ENCODE results near the gene MAP1S.
A peak's percentile ranks its signal among the peaks of the same experiment; 100 is the strongest.

Gene MAP1S

DNA sequence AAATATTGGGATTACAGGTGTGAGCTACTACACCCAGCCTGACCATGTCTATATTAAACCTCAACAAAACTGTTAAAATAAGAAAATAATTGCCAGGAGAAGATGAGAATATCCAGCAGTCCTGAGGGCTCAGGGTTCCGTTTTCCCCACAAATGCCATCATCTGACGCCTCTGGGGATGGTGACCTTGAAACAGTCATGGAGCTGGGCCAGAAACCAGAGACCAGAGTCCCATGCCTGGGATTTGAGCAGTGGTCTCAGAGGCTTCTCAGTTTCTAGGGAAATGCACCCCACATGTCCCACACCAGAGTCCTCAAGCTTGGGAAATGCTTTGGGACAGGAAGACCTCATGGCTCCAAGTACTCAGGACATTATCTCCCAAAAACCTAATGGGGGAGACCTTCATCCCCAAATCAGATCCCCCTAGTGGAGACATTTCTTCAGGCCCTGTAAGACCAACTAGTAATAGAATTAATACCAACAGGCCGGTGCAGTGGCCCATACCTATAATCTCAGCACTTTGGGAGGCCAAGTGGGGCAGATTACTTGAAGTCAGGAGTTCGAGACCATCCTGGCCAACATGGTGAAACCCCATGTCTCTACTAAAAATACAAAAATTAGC is 2.9 kb upstream of the MAP1S start:
- peak overlapping the region in 9 of 11 experiments; percentile 52 to 83 (median 74); a peak in 14 of 22 replicates for H3K27ac ChIP-seq
- no peaks in the 10 kb centered on the region for H3K9me3 ChIP-seq (replicated peaks in 1 of 11)
- no peak overlapping the region for H3K4me3 ChIP-seq
- H3K9ac ChIP-seq: peak overlapping the region in 1 of 11 experiments; percentile 64; a peak in 2 of 22 replicates
- H3K4me2 ChIP-seq: peak overlapping the region; percentile 54 to 85 (median 72); a peak in 21 of 22 replicates
- peaks cover 4 to 19% (median 16%) of the 10 kb centered on the region in 11 experiments; a peak in 15 of 22 replicates for H4K20me1 ChIP-seq
- H3K36me3 ChIP-seq: peaks cover 0 to 15% (median 8%) of the 10 kb centered on the region in 11 experiments; a peak in 14 of 22 replicates
- H3K4me1 ChIP-seq: peaks cover 36 to 46% (median 40%) of the 10 kb centered on the region in 10 experiments
- TF ChIP-seq Cebpa-rat (IDR thresholded peaks at IDR 0.05): no peak
- no peaks in the 10 kb centered on the region for H3K27me3 ChIP-seq

DNA sequence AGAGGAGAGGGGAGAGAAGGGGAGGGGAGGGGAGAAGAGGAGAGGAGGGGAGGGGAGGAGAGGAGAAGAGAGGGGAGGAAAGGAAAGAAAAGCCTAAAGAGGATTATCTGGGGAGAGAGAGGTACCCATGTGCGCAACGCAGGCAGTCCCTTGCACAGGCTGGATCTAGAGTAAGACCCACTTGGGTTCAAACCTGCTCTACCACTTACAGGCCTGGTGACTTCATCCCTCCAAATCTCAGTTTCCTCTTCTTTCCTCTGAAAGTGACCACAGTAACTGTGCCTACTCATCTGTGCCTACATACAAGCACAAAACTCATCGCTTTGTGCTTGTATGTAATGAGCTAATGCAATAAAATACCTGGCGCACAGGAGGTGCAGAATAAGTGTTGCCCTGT is 732 bp upstream of the MAP1S start:
- H3K27me3 ChIP-seq: no peaks in the 10 kb centered on the region
- peak overlapping the region; percentile 82 to 98 (median 93); a peak in 21 of 22 replicates for H3K27ac ChIP-seq
- peak overlapping the region in 9 of 11 experiments; percentile 86 to 100 (median 95); a peak in 18 of 22 replicates for H3K9ac ChIP-seq
- peaks cover 9 to 31% (median 21%) of the 10 kb centered on the region in 11 experiments for H3K36me3 ChIP-seq
- peak overlapping the region in 8 of 10 experiments; percentile 98 to 100 (median 99); a peak in 14 of 20 replicates for H3K4me3 ChIP-seq
- H3K4me2 ChIP-seq: peak overlapping the region; percentile 68 to 99 (median 94)
- peaks cover 11 to 38% (median 24%) of the 10 kb centered on the region in 11 experiments; a peak in 18 of 22 replicates for H4K20me1 ChIP-seq
- peaks cover 57 to 67% (median 61%) of the 10 kb centered on the region in 10 experiments for H3K4me1 ChIP-seq
- no peak for TF ChIP-seq Cebpa-rat (IDR thresholded peaks at IDR 0.05)
- peaks cover 0 to 4% (median 0%) of the 10 kb centered on the region in 11 experiments; a peak in 1 of 22 replicates for H3K9me3 ChIP-seq (replicated peaks in 1 of 11)

GRCh38 chr19:17719730-17720400 is 585 bp downstream of the MAP1S start:
- Histone ChIP-seq H3K4me3 (peak overlapping the region; percentile 96 to 100 (median 99)), H3K27ac (peak overlapping the region; percentile 82 to 98 (median 93)), H3K27me3 (no peaks in the 10 kb centered on the region), H3K9ac (peak overlapping the region; percentile 86 to 100 (median 95)), H3K4me2 (peak overlapping the region; percentile 94 to 99 (median 97)), H4K20me1 (peaks cover 21 to 51% (median 36%) of the 10 kb centered on the region in 11 experiments; a peak in 21 of 22 replicates), H3K4me1 (peaks cover 69 to 77% (median 74%) of the 10 kb centered on the region in 10 experiments), H3K36me3 (peaks cover 22 to 45% (median 34%) of the 10 kb centered on the region in 11 experiments), H3K9me3 (replicated peaks in 1 of 11) (peaks cover 0 to 4% (median 0%) of the 10 kb centered on the region in 11 experiments; a peak in 1 of 22 replicates)
- TF ChIP-seq Cebpa-rat (IDR thresholded peaks at IDR 0.05): no peak

GRCh38 chr19:17720440-17720839 is 1.2 kb downstream of the MAP1S start:
- no peak for TF ChIP-seq Cebpa-rat (IDR thresholded peaks at IDR 0.05)
- H3K4me1 ChIP-seq: peaks cover 69 to 80% (median 76%) of the 10 kb centered on the region in 10 experiments
- H3K9me3 ChIP-seq (replicated peaks in 1 of 11): peaks cover 0 to 4% (median 0%) of the 10 kb centered on the region in 11 experiments; a peak in 1 of 22 replicates
- peak overlapping the region; percentile 86 to 100 (median 95) for H3K9ac ChIP-seq
- H3K4me3 ChIP-seq: peak overlapping the region; percentile 96 to 100 (median 99)
- peaks cover 26 to 57% (median 42%) of the 10 kb centered on the region in 11 experiments for H4K20me1 ChIP-seq
- H3K27me3 ChIP-seq: no peaks in the 10 kb centered on the region
- peak overlapping the region; percentile 82 to 98 (median 93) for H3K27ac ChIP-seq
- peak overlapping the region; percentile 94 to 99 (median 97) for H3K4me2 ChIP-seq
- peaks cover 28 to 50% (median 40%) of the 10 kb centered on the region in 11 experiments for H3K36me3 ChIP-seq

- Histone ChIP-seq H3K4me2 (peak overlapping the region; percentile 94 to 99 (median 97)), H3K4me3 (peak overlapping the region; percentile 96 to 100 (median 99)), H3K27me3 (no peaks in the 10 kb centered on the region), H3K9me3 (replicated peaks in 1 of 11) (peaks cover 0 to 4% (median 0%) of the 10 kb centered on the region in 11 experiments; a peak in 1 of 22 replicates), H4K20me1 (peaks cover 34 to 64% (median 49%) of the 10 kb centered on the region in 11 experiments), H3K9ac (peak overlapping the region; percentile 86 to 100 (median 95)), H3K27ac (peak overlapping the region; percentile 82 to 98 (median 93)), H3K36me3 (peaks cover 35 to 58% (median 47%) of the 10 kb centered on the region in 11 experiments), H3K4me1 (peaks cover 69 to 84% (median 75%) of the 10 kb centered on the region in 10 experiments)
- no peak for TF ChIP-seq Cebpa-rat (IDR thresholded peaks at IDR 0.05)
These were observed 1.9 kb downstream of the MAP1S start for GRCh38 chr19:17721111-17721628.

- H3K4me2 ChIP-seq: peak overlapping the region; percentile 94 to 99 (median 97)
- peak overlapping the region; percentile 96 to 100 (median 99); a peak in 19 of 20 replicates for H3K4me3 ChIP-seq
- no peaks in the 10 kb centered on the region for H3K27me3 ChIP-seq
- TF ChIP-seq Cebpa-rat (IDR thresholded peaks at IDR 0.05): peak in 8 of 11 experiments; percentile 43 to 97 (median 84); a peak in 14 of 22 replicates
- peaks cover 0 to 4% (median 0%) of the 10 kb centered on the region in 11 experiments; a peak in 1 of 22 replicates for H3K9me3 ChIP-seq (replicated peaks in 1 of 11)
- H4K20me1 ChIP-seq: peaks cover 40 to 71% (median 56%) of the 10 kb centered on the region in 11 experiments
- H3K36me3 ChIP-seq: peaks cover 42 to 64% (median 54%) of the 10 kb centered on the region in 11 experiments
- peak overlapping the region; percentile 82 to 98 (median 93); a peak in 21 of 22 replicates for H3K27ac ChIP-seq
- peak overlapping the region; percentile 86 to 100 (median 95) for H3K9ac ChIP-seq
- peaks cover 64 to 84% (median 73%) of the 10 kb centered on the region in 10 experiments for H3K4me1 ChIP-seq
These were observed 2.5 kb downstream of the MAP1S start for GRCh38 chr19:17721821-17722220.

DNA sequence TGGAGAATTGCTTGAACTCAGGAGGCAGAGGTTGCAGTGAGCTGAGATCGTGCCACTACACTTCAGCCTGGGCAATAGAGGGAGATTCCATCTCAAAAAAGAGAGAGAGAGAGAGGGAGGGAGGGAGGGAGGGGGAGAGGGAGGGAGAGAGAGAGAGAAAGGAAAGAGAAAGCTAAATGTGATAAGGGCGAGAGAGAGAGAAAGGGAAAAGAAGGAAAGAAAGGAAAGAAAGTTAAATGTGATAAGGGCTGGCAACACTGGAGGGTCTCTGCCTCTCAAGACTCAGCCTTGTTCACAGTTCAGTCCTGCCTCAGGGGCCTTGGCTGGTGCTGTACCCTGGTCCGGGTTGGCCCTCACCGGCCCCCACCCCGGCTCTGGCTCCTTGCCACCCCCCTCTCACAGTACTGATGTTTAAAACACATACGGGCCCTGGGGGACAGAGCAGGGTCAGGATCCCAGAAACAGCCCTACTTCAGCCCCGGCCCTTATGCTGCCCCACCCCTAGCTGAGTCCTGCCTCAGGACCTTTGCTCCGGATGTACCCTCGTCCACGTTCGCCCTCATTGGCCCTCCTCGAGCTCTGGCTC is 3.5 kb downstream of the MAP1S start:
- Histone ChIP-seq H3K4me3 (peak overlapping the region in 8 of 10 experiments; percentile 98 to 100 (median 99); a peak in 14 of 20 replicates), H3K4me1 (peaks cover 55 to 84% (median 74%) of the 10 kb centered on the region in 10 experiments), H4K20me1 (peaks cover 50 to 80% (median 65%) of the 10 kb centered on the region in 11 experiments), H3K4me2 (peak overlapping the region; percentile 94 to 99 (median 97)), H3K27me3 (no peaks in the 10 kb centered on the region), H3K36me3 (peaks cover 51 to 73% (median 63%) of the 10 kb centered on the region in 11 experiments), H3K9me3 (replicated peaks in 1 of 11) (peaks cover 0 to 4% (median 0%) of the 10 kb centered on the region in 11 experiments; a peak in 1 of 22 replicates), H3K27ac (peak overlapping the region in 10 of 11 experiments; percentile 54 to 98 (median 93); a peak in 20 of 22 replicates), H3K9ac (peak overlapping the region; percentile 86 to 100 (median 95); a peak in 21 of 22 replicates)
- TF ChIP-seq Cebpa-rat (IDR thresholded peaks at IDR 0.05): no peak
